Uterus (tissue), 4 donors: ENCODE data around the gene PSME2. TPM values are rescaled to one million over a fixed set of nuclear protein-coding genes. Genes with fewer than 3 reads are reported as not detected.
A peak's percentile ranks its signal among the peaks of the same experiment; 100 is the strongest.

Experiments
- DNase-seq, 2 donors: peaks; one replicate each; pipeline ENCODE4 v3.0.0-alpha.2; 2019 to 2020
- H3K27ac ChIP-seq, 2 donors: fragments of 200-600 bp; sonication (generic); 1 replicate in 1 of 2; 2 replicates in 1 of 2; pipeline ENCODE4 v1.5.1; 2016 to 2018
- H3K27me3 ChIP-seq, 2 donors: fragments of 200-600 bp; sonication (generic); one replicate each; pipeline ENCODE4 v1.5.1; 2018 to 2019; ENCODE audit warnings: control low read depth in 1 of 2
- H3K36me3 ChIP-seq, 2 donors: fragments of 200-600 bp; sonication (generic); one replicate each; pipeline ENCODE4 v1.5.1; 2019; ENCODE audit warnings: control low read depth in 1 of 2
- H3K4me1 ChIP-seq, 2 donors: fragments of 200-600 bp; sonication (generic); one replicate each; pipeline ENCODE4 v1.5.1; 2018 to 2019; ENCODE audit warnings: control low read depth in 1 of 2
- H3K4me3 ChIP-seq, 2 donors: fragments of 200-600 bp; sonication (generic); 1 replicate in 1 of 2; 2 replicates in 1 of 2; pipeline ENCODE4 v1.5.1; 2018 to 2019; ENCODE audit warnings: mild to moderate bottlenecking in 1 of 2
- H3K9me3 ChIP-seq, 2 donors: fragments of 200-600 bp; sonication (generic); one replicate each; pipeline ENCODE4 v1.5.1; 2019; ENCODE audit warnings: control low read depth in 1 of 2
- POLR2A ChIP-seq, 2 donors: fragments of 450-650 bp; IDR thresholded peaks; one replicate each; pipeline ENCODE4 v1.6.1; 2016; ENCODE audit warnings: antibody characterized with exemption in 2 of 2, mild to moderate bottlenecking in 1 of 2, moderate library complexity in 1 of 2
- intact Hi-C: fragments of 100-400 bp; cut with DNase I; formaldehyde crosslinking; loops from one replicate; pipeline ENCODE4 v1.15.1; 2023; ENCODE audit warnings: low total_unique reads
- total RNA-seq, 4 donors: library from RNA; depleted of rRNA in 3 of 4; stranded (reverse); fragments of >200 nt in 3 of 4; gene quantifications; one replicate each; pipeline versions ENCODE4 v1.1.0 to v1.2.4, GENCODE V29; 2014 to 2023
- TF ChIP-seq, protein P1 (sequence below), 4 experiments: fragments of 200-600 bp in 2 of 4; fragments of 450-650 bp in 2 of 4; sonication (generic) in 2 of 4; IDR thresholded peaks; one replicate each; pipeline ENCODE4 v1.5.1; 2016 to 2019; ENCODE audit warnings: antibody characterized with exemption in 4 of 4, mild to moderate bottlenecking in 2 of 4, moderate library complexity in 1 of 4
- donor health status: DM: yes; HTN: yes; CAD: no.

PSME2 gene
- total RNA-seq, 4 donors from 2014 or later: 16.9 to 113 (median 25.7) TPM

DNA sequence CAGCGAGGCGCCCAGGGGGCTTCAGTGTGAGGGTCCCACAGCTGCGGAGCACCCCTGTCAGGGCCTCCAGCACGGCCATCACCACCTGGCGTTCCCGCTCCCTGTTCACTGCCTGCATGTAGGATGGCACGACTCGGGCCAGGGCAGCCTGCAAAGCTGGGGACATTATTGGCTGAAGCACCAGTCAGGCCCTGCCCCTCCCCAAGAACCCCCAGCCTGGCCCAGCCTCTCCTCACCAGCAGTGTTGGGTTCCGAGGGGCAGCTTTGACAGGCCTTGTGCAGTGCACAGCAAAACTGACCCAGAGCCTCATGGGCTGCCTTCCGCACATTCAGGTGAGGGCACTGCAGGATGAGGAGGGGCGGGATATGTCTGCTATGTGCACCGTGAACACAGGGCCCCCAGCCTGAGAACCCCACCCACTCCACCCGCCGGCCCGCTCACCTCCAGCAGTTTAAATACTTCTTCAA, 36.6 kb upstream of the PSME2 start:
- H3K27ac ChIP-seq: no peak overlapping the region
- intact Hi-C loops: no loop called here
- no peaks in the 10 kb centered on the region for H3K36me3 ChIP-seq
- no peak overlapping the region for H3K4me3 ChIP-seq
- no peak for DNase-seq
- no peaks in the 10 kb centered on the region for H3K27me3 ChIP-seq
- TF ChIP-seq, protein P1, sequence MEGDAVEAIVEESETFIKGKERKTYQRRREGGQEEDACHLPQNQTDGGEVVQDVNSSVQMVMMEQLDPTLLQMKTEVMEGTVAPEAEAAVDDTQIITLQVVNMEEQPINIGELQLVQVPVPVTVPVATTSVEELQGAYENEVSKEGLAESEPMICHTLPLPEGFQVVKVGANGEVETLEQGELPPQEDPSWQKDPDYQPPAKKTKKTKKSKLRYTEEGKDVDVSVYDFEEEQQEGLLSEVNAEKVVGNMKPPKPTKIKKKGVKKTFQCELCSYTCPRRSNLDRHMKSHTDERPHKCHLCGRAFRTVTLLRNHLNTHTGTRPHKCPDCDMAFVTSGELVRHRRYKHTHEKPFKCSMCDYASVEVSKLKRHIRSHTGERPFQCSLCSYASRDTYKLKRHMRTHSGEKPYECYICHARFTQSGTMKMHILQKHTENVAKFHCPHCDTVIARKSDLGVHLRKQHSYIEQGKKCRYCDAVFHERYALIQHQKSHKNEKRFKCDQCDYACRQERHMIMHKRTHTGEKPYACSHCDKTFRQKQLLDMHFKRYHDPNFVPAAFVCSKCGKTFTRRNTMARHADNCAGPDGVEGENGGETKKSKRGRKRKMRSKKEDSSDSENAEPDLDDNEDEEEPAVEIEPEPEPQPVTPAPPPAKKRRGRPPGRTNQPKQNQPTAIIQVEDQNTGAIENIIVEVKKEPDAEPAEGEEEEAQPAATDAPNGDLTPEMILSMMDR (IDR thresholded peaks at IDR 0.05): no peak
- TF ChIP-seq POLR2A (IDR thresholded peaks at IDR 0.05): no peak
- H3K4me1 ChIP-seq: no peaks in the 10 kb centered on the region
- no peaks in the 10 kb centered on the region for H3K9me3 ChIP-seq

DNA sequence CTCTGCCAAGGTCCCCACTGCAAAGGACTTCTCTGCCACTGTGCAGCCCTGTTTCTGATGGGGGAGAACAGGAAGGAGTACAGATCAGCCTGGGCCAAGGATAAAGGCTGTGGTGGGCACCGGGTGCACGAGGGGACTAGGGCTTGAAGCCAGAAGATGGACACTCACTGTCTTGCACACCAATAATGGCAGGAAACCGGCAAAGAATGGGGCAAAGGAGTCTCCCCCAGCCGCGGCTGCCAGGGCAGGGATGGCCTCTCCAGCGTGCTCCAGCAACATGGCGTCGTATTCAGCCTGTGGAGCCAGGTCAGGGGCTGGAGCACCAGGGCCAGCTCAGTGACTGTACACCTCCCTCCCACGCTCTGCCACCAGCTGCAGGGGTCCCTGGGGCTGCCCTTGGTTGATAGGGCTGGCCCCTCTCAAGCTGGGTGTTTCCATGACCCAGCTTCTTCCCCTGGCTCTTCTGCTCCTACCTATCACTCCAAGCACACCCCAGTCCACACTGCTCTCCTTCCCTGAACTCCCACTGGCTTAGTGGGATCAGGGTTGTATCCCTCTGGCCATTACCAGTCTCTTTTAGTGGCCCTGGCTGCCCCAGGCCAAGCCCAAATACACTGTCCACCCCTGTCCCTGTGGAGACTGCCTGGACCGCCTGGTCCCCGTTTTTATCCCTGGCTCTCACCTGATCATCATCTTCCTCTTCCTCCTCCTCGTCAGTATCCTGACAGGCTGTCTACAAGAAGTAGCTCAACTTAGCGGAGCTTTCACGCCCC, 35.9 kb upstream of the PSME2 start:
- H3K27ac ChIP-seq: no peak overlapping the region
- H3K27me3 ChIP-seq: no peaks in the 10 kb centered on the region
- DNase-seq: no peak
- intact Hi-C loops: no loop called here
- no peaks in the 10 kb centered on the region for H3K4me1 ChIP-seq
- no peak for TF ChIP-seq POLR2A (IDR thresholded peaks at IDR 0.05)
- TF ChIP-seq, protein P1 (IDR thresholded peaks at IDR 0.05): no peak
- no peaks in the 10 kb centered on the region for H3K36me3 ChIP-seq
- no peaks in the 10 kb centered on the region for H3K9me3 ChIP-seq
- no peak overlapping the region for H3K4me3 ChIP-seq

DNA sequence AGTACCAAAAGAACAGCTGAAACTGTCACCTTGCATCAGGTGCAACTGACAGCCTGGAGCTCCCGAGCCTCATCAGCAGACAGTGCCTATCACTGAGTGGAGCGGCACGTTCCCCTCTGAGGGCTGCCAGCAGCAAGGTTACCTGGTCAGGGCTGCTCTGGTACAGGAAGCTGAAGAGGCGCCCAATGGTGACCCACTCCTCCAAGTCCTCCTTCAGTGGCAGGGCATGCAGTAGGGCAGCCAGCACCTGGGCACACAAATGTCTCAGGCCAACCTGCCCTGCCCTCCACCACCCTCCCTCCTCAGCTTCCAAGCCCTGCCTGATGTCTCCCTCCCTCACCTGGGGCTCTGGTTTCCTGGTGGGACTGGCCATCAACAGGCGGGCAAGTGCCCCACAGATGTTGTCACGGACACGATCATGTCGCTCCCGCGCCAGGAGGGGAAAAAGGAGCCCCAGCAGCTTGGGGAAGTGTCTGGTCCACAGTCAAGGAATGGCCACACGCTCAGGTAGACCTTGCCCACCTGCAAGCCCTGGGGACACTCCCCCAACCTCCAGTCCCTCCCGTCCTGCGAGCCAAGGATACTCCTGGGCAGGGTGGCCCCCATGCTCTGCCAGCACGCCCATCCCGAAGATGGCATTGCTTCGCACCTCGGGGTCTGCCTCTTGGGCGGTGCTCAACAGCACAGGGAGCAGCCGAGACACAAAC, 35.1 kb upstream of the PSME2 start:
- Histone ChIP-seq H3K36me3 (no peaks in the 10 kb centered on the region), H3K4me3 (no peak overlapping the region), H3K27ac (no peak overlapping the region), H3K27me3 (no peaks in the 10 kb centered on the region), H3K9me3 (no peaks in the 10 kb centered on the region), H3K4me1 (no peaks in the 10 kb centered on the region)
- no peak for DNase-seq
- no peak for TF ChIP-seq POLR2A (IDR thresholded peaks at IDR 0.05)
- TF ChIP-seq, protein P1 (IDR thresholded peaks at IDR 0.05): no peak
- intact Hi-C loops: no loop called here

DNA sequence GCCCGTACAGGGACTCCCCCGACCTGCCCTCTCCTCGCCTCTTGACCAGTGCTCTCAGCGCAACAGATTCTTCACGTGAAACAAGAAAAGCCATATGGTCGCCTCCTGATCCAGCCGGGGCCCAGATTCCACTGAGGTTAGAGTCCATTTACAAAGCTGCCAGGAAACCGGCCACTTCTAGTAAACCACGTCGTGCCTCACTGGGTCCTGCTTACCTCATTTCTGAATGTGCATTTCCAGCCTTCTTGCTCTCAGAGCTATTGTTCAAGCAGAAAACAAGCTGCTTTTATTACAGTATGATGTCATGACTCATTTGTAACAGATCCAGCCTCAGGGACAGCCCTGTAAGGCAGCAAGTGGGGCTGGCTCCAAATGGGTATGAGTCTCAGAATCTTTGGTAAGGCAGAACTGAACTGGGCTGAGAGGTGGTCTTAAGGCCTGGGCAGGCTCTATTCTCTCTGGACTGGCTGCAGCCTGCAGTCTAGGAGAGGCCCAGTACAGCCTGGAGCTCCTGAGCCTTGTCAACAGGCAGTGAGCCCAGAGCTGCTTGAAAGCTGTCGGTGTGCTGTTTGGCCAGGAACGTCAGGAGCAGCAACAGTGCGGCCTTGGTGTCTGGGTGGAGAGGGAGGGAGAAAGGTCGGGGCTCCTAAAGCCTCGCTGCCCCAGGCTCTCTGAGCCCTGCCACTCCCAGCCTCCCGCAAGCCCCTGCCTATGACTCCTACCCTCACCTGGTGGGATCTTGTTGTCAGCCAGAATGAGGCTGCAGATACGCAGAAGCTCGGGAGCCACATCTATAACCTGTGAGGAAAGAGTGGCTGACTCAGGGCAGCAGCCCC, 33.8 kb upstream of the PSME2 start:
- intact Hi-C loops: no loop called here
- TF ChIP-seq POLR2A (IDR thresholded peaks at IDR 0.05): no peak
- TF ChIP-seq, protein P1 (IDR thresholded peaks at IDR 0.05): no peak
- Histone ChIP-seq H3K27me3 (no peaks in the 10 kb centered on the region), H3K4me1 (no peaks in the 10 kb centered on the region), H3K27ac (peak overlapping the region; percentile 78 to 79), H3K9me3 (no peaks in the 10 kb centered on the region), H3K4me3 (no peak overlapping the region), H3K36me3 (no peaks in the 10 kb centered on the region)
- peak in 1 of 2 donors; percentile 42 for DNase-seq
